Fibroblast of skin of scalp (primary cell): ENCODE data around the gene OR2F2.

Experiments
- DNase-seq: peaks from one replicate; pipeline ENCODE4 v3.0.0-alpha.2; 2013

The OR2F2 gene

GRCh38 chr7:143979998-143980397 lies 45.0 kb downstream of the OR2F2 start:
- DNase-seq: no peak

GRCh38 chr7:143980746-143981510 lies 45.9 kb downstream of the OR2F2 start:
- DNase-seq: no peak

- no peak for DNase-seq
Measured at GRCh38 chr7:143983960-143984359, 48.9 kb downstream of the OR2F2 start.
